Keratinocyte (primary cell): ENCODE results near the gene ARL11. TPM values are rescaled to one million over a fixed set of nuclear protein-coding genes. Genes with fewer than 3 reads are reported as not detected.

Source experiments
- DNase-seq: peaks from one replicate; pipeline ENCODE4 v3.0.0-alpha.2; 2011; ENCODE audit warnings: low read depth, missing footprints, low spot score
- FAIRE-seq: peaks from 2 replicates; lab custom pipeline; 2011; peaks lifted over from hg19 to GRCh38; lab: Jason Lieb, UNC
- H2AFZ ChIP-seq: 2 replicates; pipeline ENCODE4 v1.6.0; 2012; ENCODE audit warnings: low read length, control low read depth, inconsistent platforms; ENCODE audit not compliant: control insufficient read depth
- H3K27ac ChIP-seq: 2 replicates; pipeline ENCODE4 v1.5.1; 2011; ENCODE audit warnings: low read length; ENCODE audit not compliant: control insufficient read depth, insufficient read depth
- H3K27me3 ChIP-seq: 3 replicates; pipeline ENCODE4 v1.6.0; 2011; ENCODE audit warnings: low read length; ENCODE audit not compliant: control insufficient read depth, insufficient read depth; ENCODE audit errors: extremely low read depth
- H3K36me3 ChIP-seq, 2 experiments: 2 replicates in 1 of 2; 3 replicates in 1 of 2; pipeline ENCODE4 v1.5.1; 2011; ENCODE audit warnings: low read length in 2 of 2, mild to moderate bottlenecking in 1 of 2; ENCODE audit not compliant: control insufficient read depth in 2 of 2, insufficient read depth in 2 of 2; ENCODE audit errors: extremely low read depth in 1 of 2
- H3K4me1 ChIP-seq: 3 replicates; pipeline ENCODE4 v1.5.1; 2011; ENCODE audit warnings: low read length; ENCODE audit not compliant: control insufficient read depth, insufficient read depth; ENCODE audit errors: extremely low read depth
- H3K4me2 ChIP-seq: 3 replicates; pipeline ENCODE4 v1.6.0; 2011; ENCODE audit warnings: low read depth, low read length; ENCODE audit not compliant: control insufficient read depth, insufficient read depth; ENCODE audit errors: extremely low read depth
- H3K4me3 ChIP-seq, 3 experiments: fragments of 200-600 bp in 1 of 3; sonication (generic) in 1 of 3; 2 replicates in 2 of 3; 3 replicates in 1 of 3; pipeline ENCODE4 v1.5.1; 2011 to 2016; ENCODE audit warnings: low read length in 3 of 3, mild to moderate bottlenecking in 3 of 3, control low read depth in 2 of 3, inconsistent platforms in 1 of 3, low read depth in 1 of 3, mixed read lengths in 1 of 3, mixed run types in 1 of 3, moderate library complexity in 1 of 3; ENCODE audit not compliant: control insufficient read depth in 2 of 3, insufficient read depth in 2 of 3; ENCODE audit errors: extremely low read depth in 1 of 3
- H3K79me2 ChIP-seq: 2 replicates; pipeline ENCODE4 v1.6.0; 2012; ENCODE audit warnings: low read length; ENCODE audit not compliant: control insufficient read depth, insufficient read depth
- H3K9ac ChIP-seq: 3 replicates; pipeline ENCODE4 v1.6.0; 2011; ENCODE audit warnings: low read length; ENCODE audit not compliant: control insufficient read depth, insufficient read depth; ENCODE audit errors: extremely low read depth
- H3K9me1 ChIP-seq: 3 replicates; pipeline ENCODE4 v1.6.0; 2011; ENCODE audit warnings: low read length; ENCODE audit not compliant: control insufficient read depth, insufficient read depth; ENCODE audit errors: extremely low read depth
- H3K9me3 ChIP-seq: 2 replicates; pipeline ENCODE4 v1.5.1; 2012; ENCODE audit warnings: low read depth, low read length; ENCODE audit not compliant: control insufficient read depth
- H4K20me1 ChIP-seq: 3 replicates; pipeline ENCODE4 v1.6.0; 2011; ENCODE audit warnings: low read length; ENCODE audit not compliant: control insufficient read depth, insufficient read depth; ENCODE audit errors: extremely low read depth
- CTCF ChIP-seq, 3 experiments: IDR thresholded peaks in 1 of 3; conservative IDR thresholded peaks in 1 of 3; optimal IDR thresholded peaks in 1 of 3; 2 replicates in 2 of 3; 3 replicates in 1 of 3; pipeline versions ENCODE3 to v1.5.1; 2011; ENCODE audit warnings: low read length in 3 of 3, mild to moderate bottlenecking in 3 of 3, moderate library complexity in 2 of 3, control low read depth in 1 of 3, inconsistent platforms in 1 of 3; ENCODE audit not compliant: insufficient read depth in 2 of 3; ENCODE audit errors: extremely low read depth in 1 of 3
- EZH2 ChIP-seq: IDR thresholded peaks from one replicate; pipeline ENCODE4 v1.6.1; 2012; ENCODE audit warnings: inconsistent platforms, mild to moderate bottlenecking, low read length, moderate library complexity
- dilution Hi-C: fragments of 300-500 bp; cut with MboI; formaldehyde crosslinking; loops from one replicate; pipeline ENCODE4 v1.7.0; 2020; ENCODE audit warnings: low sequenced_read_pairs; ENCODE audit not compliant: extremely low pct_ligation_motif_present
- polyA plus RNA-seq, 5 experiments: library from polyadenylated mRNA; depleted of rRNA in 3 of 5; stranded (reverse) in 3 of 5; stranded (forward) in 1 of 5; unstranded in 1 of 5; fragments of >200 nt; gene quantifications; 1 replicate in 1 of 5; 2 replicates in 3 of 5; 3 replicates in 1 of 5; pipeline versions ENCODE4 v1.2.1 to v1.2.3, GENCODE V29; 2011 to 2012; ENCODE audit warnings: missing spikeins in 2 of 5, low read depth in 1 of 5, low replicate concordance in 1 of 5

ARL11 gene
- polyA plus RNA-seq, 1 donor (not counting 4 experiments of a cell fraction or from before 2014, with no cell fraction given): 0.55 TPM

- no peak overlapping the region for H3K4me3 ChIP-seq
- no peaks in the 10 kb centered on the region for H4K20me1 ChIP-seq
- no peak overlapping the region for H3K9ac ChIP-seq
- H3K27me3 ChIP-seq: no peaks in the 10 kb centered on the region
- FAIRE-seq (no peak), DNase-seq (no peak)
- H3K36me3 ChIP-seq: no peaks in the 10 kb centered on the region
- H3K4me1 ChIP-seq: no peaks in the 10 kb centered on the region
- H2AFZ ChIP-seq: no peak overlapping the region
- H3K27ac ChIP-seq: no peak overlapping the region
- no peaks in the 10 kb centered on the region for H3K9me1 ChIP-seq
- TF ChIP-seq CTCF (optimal IDR thresholded peaks at IDR 0.05 in 1 of 3, IDR thresholded peaks at IDR 0.05 in 1 of 3, conservative IDR thresholded peaks at IDR 0.05 in 1 of 3; ENCODE audit: extremely low read depth in 1 of 3, insufficient read depth in 2 of 3, low read length in 3 of 3) (no peak), EZH2 (no peak)
- H3K9me3 ChIP-seq: no peaks in the 10 kb centered on the region
- dilution Hi-C loops: no loop called here
- H3K79me2 ChIP-seq: no peaks in the 10 kb centered on the region
- no peak overlapping the region for H3K4me2 ChIP-seq
Observed at GRCh38 chr13:49607761-49608160, 20.5 kb upstream of the ARL11 start.

- Histone ChIP-seq H3K4me1 (no peaks in the 10 kb centered on the region), H4K20me1 (no peaks in the 10 kb centered on the region), H3K4me3 (no peak overlapping the region), H3K79me2 (no peaks in the 10 kb centered on the region), H2AFZ (no peak overlapping the region), H3K9me1 (no peaks in the 10 kb centered on the region), H3K27me3 (no peaks in the 10 kb centered on the region), H3K4me2 (no peak overlapping the region), H3K36me3 (no peaks in the 10 kb centered on the region), H3K9ac (no peak overlapping the region), H3K9me3 (no peaks in the 10 kb centered on the region), H3K27ac (no peak overlapping the region)
- TF ChIP-seq CTCF (optimal IDR thresholded peaks at IDR 0.05 in 1 of 3, IDR thresholded peaks at IDR 0.05 in 1 of 3, conservative IDR thresholded peaks at IDR 0.05 in 1 of 3; ENCODE audit: extremely low read depth in 1 of 3, insufficient read depth in 2 of 3, low read length in 3 of 3): no peak
- TF ChIP-seq EZH2: no peak
- DNase-seq: no peak
- dilution Hi-C loops: no loop called here
- no peak for FAIRE-seq
Observed at GRCh38 chr13:49608651-49609331, 19.5 kb upstream of the ARL11 start.
